HG03280 (cell line): ENCODE measurements around the gene MAP3K19.
A peak's percentile ranks its signal among the peaks of the same experiment; 100 is the strongest.
"Not testable (repeated sequence)": the region's sequence is repeated elsewhere in the genome, so short reads cannot be mapped to it uniquely, and the experiment has no call there.

Experiments used
- ATAC-seq: cut with Tn5 transposase; IDR thresholded peaks from one replicate; pipeline ENCODE4 v1.9.1; 2021; ENCODE audit warnings: mild to moderate bottlenecking, moderate library complexity; ENCODE audit not compliant: unreplicated experiment

The MAP3K19 gene

GRCh38 chr2:135052042-135052876, 5.0 kb upstream of the MAP3K19 start, which contains the start of gene RAB3GAP1:
RAB3GAP1 (plus strand) TSS chr2:135052292; CDS start chr2:135052308, 16 bp downstream.
- peak; percentile 78 for ATAC-seq

- ATAC-seq: no peak
Observed at GRCh38 chr2:135050684-135051083, 3.4 kb upstream of the MAP3K19 start.

DNA sequence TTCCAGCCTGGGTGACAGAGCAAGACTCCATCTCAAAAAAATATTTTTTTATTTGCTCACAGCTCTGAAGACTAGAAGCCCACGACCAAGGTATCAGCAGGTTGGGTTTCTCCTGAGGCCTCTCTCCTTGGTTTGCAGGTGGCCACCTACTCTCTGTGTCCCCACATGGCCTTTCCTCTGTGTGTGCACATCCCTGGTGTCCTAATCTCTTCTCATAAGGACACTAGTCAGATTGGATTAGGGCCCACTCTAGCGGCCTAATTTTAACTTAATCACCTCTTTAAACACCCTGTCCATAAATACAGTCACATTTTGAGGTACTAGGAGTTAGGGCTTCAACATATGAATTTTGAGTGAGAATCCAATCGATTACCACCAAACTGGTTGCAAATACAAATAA, 2.9 kb upstream of the MAP3K19 start:
- no peak for ATAC-seq

DNA sequence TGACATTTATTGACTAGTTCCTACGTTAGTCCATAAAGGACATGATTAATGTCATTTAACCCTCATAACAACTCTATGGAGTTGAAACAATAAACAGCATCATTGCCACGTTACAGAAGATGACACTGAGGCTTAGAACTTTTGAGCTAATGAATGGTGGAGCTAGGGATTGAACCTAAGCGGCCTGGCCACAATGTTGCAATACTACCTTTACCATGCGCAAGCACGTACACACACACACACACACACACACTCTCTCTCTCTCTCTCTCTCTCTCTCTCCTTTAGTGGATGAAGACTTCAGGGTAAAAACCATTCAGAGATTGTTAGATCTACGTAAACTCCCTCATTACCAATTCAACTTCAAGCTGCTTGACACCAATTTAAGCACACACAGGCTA, 875 bp upstream of the MAP3K19 start:
- no peak for ATAC-seq

DNA sequence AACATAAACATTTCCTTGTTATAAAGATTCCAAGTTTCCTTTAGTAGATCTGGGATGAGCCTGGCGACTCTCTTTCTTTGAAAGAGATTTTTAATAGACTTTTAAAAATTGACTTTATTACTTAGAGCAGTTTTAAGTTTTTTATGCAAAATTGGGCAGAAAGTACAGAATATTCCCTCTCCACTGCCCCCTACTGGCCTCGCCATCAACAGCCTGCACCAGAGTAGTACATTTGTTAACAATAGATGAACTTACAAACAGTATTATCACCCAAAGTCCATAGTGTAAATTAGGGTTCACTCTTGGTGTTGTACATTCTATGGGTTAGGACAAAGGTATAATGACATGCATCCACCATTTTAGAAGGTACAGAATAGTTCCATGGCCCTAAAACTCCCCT, 3.9 kb downstream of the MAP3K19 start:
- ATAC-seq: no peak

DNA sequence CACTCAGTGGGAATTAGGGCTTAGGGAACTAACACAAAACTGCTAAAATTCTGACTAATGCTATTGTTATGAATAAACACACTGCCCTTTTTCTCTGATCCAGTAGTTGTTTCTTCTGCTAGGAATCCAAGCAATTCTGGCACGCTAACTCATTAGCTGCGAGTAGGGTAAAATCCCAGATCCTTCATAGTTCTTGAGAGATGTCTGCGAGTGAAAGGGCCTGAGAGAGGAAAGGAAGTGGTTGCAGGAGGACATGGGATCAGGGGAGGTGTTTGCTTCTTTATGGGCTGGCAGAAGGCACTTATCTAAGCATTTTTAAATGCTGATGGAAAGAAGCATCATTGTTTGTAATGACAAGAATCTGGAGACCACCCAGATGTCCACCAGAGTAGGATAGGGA, 9.4 kb downstream of the MAP3K19 start:
- ATAC-seq: no peak

- ATAC-seq: not testable (repeated sequence)
Observed at GRCh38 chr2:135033216-135033615, 14.0 kb downstream of the MAP3K19 start.

DNA sequence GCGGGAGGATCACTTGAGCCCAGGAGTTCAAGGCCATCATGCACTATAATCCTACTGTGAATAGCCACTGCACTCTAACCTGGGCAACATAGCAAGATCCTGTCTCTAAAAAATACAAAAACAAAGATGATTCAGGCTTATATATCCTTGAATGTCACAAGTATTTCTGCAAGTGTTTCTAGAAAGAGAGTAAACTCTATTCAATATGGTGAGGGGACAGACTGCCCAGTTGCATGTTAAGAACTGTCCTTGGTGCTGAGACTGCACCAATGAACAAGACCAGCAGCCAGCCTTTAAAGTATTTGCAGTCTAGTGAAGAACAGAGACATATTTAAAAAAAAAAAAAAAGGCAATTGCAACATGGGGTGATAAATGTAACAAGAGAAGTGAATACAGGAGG, 16.4 kb downstream of the MAP3K19 start:
- no peak for ATAC-seq

DNA sequence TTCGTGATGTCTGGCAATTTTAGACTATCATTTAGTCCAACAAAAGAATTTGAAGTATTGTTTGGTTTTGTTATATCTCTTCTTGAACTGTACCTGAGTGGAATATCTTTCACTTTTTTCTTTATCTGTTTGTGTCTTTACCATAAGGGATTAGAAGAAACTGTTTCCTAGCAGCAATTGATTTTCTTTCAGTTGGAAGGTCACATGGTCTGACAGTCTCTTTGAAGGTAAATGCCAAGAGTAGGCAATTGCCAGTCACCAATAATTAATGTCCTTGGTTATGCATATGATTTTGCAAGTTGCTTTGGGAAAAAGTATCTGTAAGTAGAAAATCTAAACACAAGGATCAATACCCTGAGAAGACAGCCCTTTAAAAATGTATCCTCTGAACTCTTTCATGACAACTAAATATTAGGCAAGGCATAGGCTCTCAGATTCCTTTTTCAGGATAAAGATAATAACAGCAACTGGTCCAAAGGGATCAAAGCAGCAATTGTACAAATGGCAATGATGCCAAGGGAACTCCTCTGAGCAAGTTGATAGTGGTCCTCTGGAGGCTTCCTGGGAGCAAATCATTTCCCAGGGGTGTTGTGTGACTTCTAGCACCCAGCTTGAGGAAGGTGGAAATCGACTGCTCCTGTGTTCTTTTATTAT, 17.6 kb downstream of the MAP3K19 start:
- no peak for ATAC-seq

DNA sequence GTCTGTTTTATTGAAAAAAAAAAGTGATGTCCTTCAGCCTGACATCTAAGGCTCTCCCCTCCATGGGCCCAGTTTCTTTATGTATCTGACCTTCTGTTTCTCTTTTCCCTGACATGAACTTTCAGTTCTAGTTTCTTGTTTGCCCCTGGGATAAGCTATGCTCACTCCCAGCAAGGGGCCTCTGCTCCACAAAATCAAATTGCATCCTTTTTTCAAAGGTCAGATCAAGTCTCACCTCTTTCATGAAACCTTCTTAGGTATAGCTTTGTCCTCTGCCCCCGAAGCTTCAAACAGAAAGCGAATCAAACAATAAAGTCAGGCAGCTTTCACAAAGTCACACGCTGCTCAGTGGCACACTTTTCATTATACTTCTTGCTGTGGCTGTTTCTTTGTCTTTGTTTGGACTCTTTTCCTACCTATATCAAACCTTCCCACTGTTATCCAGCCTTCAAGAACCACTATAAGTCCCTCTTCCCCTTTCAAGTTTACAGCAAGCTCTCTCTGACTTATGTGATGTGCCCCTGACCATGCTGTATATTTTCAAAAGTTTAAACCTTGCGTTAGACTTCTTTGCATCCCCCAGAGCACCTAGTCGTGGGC, 23.3 kb downstream of the MAP3K19 start:
- no peak for ATAC-seq

- no peak for ATAC-seq
Observed at GRCh38 chr2:135022952-135023880, 24.0 kb downstream of the MAP3K19 start.

GRCh38 chr2:135021618-135022017, 25.6 kb downstream of the MAP3K19 start:
- no peak for ATAC-seq

- no peak for ATAC-seq
Observed at GRCh38 chr2:135011633-135012032, 35.6 kb downstream of the MAP3K19 start.

GRCh38 chr2:135010200-135010942, 36.9 kb downstream of the MAP3K19 start:
- no peak for ATAC-seq

GRCh38 chr2:135009339-135009738, 37.9 kb downstream of the MAP3K19 start:
- ATAC-seq: no peak

DNA sequence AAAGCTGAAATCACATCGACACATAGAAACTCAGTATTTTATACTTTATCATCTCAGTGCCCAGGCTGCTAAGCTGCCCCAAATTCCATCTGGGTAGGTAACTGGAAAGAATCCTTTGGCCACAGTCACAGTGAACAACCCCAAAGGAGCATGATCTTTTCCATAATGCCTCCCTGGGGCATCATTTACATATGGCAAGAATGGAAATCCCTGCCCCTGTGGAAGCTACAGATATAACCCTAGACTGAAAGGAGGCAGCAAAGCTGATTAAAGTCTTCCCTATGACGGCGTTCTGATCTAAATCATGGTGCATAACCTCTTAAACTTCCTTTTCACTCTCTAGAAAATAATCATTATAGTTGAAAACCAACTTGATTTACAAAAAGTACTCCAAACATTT, 41.5 kb downstream of the MAP3K19 start:
- ATAC-seq: no peak

- peak; percentile 92 for ATAC-seq
Observed at GRCh38 chr2:135004005-135004746, 43.1 kb downstream of the MAP3K19 start.

DNA sequence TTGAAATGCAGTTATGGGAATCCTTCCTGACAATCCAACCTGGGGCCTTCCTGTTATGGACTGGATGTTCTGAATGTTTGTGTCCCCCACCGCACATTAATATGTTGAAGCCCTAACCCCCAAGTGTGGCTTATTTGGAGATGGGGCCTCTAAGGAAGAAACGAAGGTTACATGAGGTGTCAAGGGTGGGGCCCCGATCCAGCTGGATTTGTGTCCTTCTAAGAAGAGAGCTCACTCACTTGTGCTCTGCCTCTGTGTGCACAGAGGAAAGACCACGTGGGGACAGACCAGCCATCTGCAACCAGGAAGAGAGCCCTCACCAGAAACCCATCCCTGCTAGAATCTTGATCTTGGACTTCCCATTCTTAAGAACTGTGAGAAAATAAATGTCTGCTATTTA, 44.4 kb downstream of the MAP3K19 start:
- ATAC-seq: no peak

- no peak for ATAC-seq
Observed at GRCh38 chr2:134999521-134999920, 47.7 kb downstream of the MAP3K19 start.
